ENCODE results near the gene KLHL30.

Gene KLHL30

DNA sequence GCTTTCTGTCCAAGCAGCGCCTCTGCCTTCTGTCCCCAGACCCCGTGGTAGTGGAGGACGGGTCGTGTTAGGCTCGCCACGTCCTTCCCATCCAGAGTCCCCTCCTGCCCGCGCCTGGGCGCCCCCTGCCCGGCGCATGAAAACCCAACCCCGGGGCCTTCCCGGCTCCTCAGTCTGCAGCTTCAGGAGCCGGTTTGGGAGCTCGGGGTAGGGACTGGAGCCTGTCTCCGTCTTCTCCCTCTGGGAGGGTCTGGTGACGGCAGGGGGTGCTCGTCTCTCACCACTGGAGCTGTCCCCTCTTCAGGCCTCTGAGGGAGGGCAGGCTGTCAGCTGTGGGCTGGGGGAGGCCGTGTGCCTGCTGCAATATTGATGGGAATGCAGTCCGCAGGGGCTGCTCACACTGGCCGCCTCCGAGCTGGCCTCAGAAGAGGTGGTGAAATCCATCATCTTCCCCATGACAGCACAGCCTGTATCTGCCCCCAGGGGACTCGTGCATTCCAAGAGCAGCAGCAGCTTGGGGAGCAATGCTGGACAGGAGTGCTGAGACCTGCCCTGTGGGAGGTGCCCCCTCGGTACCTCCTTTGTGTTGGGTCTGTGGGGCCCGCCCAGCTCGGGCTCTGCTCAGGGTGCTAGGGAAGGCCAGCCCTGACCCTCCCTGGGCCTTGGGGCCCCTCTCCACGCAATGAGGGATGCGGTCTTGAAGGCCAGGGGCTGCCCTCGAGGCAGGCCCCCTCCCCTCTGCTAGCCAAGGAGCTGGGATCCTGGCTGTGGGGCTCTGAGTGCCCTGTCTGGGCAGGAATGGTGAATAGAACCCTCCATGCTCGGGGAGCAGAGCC, 17.8 kb upstream of the KLHL30 start:
- DNase-seq (ENCODE audit: low spot score): no peak

DNA sequence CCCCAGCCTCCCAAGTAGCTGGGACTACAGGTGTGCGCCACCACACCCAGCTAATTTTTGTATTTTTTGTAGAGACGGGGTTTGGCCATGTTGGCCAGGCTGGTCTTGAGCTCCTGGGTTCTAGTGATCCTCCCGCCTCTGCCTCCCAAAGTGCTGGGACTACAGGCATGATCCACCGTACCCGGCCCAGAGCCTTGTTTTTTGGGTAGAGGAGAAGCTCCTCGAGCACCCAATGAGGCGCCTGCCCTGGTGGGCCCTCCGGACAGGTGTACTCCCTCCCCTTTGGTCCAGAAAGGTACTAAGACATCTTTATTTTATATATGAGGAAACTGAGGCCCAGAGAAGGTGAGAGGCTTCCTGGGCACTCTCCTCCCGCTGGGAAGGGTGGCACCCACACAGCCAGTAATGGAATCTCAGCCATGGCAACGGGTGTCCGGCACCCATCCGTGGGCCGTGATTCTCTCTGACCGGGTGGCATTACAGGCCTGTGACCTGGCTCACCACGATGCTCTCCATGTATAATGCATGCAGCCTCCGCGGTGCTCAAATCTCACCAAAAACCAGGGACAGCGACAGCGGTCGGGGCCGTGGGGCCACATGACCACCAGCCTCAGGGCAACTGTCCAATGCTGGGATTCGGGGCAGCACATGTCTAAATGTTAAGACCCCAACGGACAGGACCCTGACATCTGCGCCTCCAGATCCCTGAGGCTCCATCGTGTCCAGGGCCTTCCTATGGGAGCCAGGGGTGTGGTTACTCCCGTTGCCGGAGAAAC, 16.8 kb upstream of the KLHL30 start:
- DNase-seq (ENCODE audit: low spot score): no peak

DNA sequence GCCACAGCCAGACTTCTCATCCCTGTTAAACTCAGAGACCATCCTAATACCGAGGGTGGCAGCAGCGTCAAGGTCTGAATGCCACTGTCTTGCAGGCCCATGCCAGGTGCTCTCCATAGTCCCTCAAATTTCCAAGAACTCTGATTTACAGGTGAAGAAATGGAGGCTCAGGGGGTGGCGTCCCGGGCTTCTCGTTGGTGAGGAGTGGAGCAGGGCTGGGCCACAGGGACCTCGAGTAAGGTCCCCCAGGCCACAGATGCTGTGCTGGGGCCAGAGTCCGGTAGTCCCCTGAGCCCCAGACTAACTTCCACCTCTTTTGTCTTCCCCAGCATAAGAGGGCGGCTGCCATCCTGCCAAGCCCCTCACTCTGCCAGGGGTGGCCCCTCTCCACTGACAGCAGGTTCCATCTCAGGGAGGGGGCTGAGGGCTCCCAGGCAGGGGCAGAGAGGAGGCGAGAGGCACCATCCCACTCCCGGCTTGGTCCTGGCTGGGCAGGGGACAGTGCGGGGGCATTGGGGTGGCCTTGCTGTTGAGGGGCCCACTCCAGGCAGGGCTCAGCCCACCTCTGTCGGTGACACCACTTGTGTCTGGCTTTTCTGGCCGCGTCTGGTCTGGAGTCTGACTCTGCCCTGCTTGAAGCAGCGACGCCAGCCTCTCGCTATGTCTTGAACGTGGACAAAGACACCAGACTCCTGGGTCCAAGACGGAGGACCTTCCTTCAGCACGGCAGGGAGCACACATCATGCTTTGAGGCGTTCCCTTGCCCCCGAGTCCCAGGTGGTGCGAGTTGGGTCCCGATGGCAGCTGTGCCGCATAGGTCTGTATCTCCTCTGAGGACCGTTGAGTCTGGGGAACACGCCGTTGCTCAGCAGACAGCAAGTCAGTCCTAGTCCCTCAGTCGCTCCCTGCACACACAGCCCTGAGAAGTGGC, 15.9 kb upstream of the KLHL30 start:
- DNase-seq (ENCODE audit: low spot score): no peak

DNA sequence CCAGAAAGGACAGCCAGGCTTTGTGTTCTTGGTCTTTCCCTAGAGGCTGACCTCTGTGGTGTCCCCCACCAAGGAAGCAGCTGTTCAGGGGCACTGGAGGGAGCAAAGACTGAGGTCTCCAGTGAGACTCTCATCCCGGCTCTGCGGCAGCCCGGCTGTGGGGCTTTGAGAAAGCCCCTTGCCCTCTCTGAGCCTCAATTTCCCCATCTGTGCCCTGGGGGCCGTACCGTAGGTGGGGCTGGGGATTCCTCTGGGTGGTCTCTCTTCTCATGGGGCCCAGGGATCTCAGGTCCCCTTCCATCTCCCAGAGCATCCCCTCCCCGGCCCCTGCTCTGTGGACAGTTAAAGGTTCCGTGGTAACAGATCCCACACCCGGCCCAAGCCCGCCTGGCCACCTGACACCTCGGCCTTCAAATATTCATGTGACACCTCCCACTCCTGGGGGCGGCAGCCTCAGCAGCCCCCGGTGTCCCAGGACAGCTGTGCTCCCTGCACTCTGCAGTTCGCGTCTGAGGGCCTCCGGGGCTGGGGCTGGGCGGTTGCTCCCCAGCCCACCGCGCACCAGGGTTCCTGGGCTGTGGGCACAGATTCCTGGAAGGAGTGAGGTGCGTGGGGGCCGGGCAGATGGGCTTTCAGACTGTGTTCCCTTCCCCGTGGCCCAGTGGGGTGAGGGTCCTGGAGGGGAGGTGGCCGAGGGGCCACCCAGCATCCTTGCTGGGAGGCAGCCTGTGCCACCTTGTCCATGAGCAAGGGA, 15.1 kb upstream of the KLHL30 start:
- no peak for DNase-seq (ENCODE audit: low spot score)

DNA sequence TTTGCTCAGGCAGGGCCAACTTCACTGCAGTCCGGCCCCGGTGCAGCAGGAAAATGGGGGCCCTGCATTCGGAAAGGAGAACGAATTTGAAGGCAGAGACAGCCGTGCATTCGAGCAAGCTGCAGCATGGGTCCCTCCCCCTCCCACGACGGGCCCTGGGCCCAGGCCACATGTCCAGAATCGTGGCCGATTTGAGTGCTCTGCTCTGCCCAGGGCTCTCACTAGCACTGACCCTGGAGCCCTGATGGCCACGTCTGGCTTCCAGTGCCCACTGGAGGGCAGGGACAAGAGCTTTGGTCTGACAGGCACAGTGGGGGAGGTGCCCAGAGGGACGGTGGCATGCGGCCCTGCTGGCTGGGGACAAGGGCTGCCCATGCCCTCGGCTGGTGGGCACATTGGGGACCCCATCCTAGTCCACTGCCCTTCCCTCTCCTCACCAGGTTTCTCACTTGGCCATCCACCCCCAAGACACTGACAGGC, 14.4 kb upstream of the KLHL30 start:
- no peak for DNase-seq (ENCODE audit: low spot score)

DNA sequence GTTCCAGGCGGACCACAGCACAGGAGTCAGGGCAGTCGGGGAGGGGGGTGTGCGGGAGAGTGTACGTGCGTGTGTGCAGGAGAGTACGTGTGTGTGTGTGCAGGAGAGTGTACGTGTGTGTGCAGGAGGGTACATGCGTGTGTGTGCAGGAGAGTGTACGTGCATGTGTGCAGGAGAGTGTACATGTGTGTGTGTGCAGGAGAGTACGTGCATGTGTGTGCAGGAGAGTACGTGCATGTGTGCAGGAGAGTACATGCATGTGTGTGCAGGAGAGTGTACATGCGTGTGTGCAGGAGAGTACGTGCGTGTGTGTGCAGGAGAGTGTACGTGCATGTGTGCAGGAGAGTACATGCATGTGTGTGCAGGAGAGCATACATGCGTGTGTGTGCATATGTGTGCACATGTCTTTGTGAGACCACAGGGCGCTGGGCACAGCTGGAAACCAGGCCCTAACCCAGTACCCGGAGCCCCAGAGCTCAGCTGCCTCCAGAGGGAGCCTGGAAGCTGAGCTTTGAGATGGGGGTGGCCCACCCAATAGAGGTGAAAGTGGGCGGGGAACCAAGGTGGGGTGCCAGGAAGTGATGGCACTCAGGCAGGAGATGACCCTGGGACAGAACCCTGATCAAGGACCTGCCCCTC, 13.9 kb upstream of the KLHL30 start:
- no peak for DNase-seq (ENCODE audit: low spot score)

DNA sequence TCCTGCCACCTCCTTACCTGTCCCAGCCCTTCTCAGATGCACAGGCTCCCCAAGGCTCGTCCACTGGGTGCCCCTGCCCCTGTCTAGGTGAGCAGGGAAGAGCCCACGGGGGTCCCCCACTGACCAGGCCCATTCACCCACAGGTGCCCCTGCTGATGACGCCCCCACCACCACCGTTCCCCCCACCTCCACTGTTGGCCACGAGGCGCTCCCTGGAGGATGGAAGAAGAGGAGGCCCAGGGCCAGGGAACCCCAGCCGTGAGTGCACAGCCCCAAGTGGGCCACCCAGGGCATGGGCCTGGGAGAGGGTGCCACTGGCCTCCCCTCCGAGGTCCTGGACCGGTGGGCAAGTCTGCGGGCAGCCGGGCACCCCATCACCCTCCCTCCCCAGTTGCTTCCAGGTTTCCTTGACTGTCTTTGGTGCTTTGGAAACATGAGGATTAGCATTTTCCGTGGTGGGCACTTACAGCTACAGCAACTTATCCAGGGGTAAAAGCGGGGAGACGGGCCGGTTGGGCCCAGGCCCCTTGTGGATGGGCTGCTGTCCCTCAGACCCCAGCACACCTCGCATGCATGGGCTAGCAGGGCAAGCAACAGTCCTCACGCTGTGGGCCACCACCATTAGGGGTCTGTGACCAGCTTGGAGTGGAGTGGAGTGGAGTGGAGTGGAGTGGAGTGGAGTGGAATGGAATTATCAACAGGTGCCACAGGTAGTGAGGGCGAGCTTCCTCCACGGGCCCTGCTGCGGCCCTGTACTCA, 13.2 kb upstream of the KLHL30 start:
- no peak for DNase-seq (ENCODE audit: low spot score)

DNA sequence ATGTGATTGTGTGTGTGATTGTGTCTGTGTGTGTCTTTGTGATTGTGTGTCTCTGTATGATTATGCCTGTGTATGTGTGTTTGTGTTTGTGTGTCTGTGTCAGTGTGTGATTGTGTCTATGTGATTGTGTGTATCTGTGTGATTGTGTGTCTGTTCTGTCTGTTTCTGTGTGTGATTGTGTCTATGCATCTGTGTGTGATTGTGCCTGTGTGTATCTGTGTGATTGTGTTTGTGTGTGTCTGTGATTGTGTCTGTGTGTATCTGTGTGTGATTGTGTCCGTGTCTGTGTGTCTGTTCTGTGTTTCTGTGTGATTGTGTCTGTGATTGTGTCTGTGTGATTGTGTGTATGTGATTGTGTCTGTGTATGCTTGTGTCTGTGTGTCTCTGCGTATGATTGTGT, 12.1 kb upstream of the KLHL30 start:
- no peak for DNase-seq (ENCODE audit: low spot score)

DNA sequence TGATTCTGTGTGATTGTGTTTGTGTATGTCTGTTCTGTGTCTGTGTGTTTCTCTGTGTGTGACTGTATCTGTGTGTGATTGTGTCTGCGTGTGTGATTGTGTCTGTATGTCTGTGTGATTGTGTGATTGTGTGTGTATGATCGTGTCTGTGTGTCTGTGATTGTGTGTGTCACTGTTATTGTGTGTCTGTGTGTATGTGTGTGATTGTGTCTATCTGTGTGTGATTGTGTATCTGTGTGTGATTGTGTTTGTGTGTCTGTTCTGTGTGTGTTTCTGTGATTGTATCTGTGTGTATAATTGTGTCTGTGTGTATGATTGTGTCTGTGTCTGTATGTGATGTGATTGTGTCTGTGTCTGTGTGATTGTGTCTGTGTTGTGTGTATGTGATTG, 11.7 kb upstream of the KLHL30 start:
- no peak for DNase-seq (ENCODE audit: low spot score)

DNA sequence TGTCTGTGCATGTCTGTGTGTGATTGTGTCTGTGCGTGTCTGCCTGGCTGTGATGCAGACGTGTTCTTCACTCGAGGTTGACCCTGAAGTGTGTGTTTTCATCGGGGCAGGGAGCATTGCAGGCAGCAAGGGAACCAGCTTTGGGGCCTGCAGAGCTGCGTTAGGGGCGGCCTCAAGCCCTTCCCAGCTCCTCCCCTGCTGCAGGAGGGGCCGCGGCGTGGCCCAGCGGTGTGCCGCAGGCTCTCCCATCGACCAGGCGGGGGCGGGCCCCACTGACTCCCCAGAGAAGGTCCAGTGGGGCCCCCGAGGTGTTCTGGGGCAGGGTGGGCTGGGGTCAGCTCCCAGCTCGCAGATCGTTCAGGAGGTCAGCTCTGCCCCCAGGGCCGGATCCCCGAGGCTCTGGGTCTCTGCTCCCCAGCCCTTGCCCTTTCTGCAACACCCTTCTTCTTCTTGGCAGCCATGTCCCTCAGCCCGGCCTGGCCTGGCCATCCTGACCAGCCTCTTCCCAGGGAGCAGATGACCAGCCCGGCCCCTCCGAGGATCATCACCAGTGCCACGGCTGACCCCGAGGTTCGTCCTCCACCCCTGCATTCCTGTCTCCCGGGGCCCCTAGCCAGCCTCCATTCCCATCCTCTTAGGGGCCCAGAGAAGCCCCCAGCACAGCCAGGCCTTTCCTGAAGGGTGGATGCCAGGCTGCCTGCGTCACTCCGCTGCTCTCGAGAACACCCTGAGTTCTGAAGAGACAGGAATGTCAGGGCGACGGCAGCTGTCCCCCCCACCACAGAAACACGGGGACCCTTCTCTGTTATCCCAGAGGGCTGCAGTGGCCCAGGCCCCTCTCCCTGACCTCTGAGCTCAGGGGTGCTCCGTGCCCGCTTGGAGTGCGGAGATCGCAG, 11.1 kb upstream of the KLHL30 start:
- no peak for DNase-seq (ENCODE audit: low spot score)

DNA sequence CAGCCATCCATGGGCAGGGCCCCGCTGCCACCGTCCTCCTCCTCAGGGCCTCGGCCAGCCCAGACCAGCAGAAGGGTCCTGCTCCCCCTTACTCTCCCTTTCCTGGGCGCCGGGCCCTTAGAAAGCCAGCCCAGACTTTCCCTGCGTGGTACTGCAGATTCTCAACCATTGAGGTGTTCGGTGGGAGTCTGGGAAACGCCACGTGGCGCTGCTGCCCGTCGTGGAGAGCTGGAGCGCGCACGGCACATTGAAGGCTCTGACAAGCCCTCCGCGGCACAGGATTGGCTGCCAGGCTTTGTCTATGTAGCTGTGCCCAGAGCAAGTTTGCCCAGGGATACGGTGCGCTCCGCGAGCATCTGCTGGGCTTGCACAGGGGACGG, 10.4 kb upstream of the KLHL30 start:
- DNase-seq (ENCODE audit: low spot score): no peak

DNA sequence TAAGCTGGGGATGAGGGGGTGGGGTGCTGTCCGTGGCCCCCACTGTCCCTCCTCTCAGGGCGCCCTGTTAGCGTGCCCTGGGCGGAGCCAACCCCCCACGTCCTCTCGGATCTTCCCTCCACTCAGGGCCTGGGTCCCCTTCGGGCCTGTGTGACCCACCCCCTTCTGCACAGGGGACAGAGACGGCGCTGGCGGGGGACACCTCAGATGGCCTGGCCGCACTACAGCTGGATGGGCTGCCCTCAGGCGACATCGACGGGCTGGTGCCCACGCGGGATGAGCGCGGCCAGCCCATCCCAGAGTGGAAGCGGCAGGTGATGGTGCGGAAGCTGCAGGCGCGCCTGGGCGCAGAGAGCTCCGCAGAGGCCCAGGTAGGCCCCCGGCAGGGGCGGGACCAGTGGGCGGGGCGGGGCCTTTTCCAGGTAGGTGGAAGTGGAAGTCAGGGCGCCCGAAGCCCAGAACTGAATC, 9.9 kb upstream of the KLHL30 start:
- DNase-seq (ENCODE audit: low spot score): no peak

DNA sequence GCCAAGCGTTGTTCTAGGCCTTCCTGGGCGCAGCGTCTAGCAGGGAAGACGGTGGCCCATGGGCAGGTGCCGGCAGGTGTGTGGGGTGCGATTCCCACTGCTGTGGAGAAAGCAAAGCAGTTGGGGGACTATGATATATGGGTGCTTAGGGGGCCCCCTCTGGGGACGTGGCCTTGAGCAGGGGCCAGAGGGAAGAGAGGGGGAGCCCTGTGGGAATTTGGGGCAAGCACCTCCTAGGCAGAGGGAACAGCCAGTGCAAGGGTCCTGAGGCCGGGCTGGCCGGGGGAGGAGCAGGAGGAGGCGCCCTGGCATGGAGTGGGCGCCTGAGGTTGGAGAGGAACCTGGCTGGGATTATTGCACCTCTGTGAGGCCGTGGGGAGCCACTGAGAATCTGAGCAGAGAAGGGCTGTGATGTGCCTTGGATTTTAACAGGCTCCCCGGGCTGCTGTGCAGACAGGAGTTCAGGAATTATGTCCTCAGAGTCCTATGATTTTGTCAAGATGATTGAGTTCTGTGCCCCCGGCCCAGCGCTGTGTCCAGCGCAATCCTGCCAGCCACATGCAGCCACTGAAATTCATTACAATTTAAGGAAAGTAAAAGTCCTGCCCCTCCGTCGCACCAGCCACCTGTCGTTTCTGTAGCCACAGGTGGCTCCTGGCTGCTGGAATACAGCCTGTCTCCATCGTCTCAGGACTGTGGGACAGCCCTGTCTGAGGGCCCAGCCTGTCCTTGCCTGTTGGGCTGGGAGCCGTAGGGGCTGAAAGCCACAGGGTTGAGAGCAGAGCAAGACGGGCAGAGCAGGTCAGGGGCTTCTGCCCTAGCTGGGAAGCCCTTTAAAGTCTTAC, 9.1 kb upstream of the KLHL30 start:
- no peak for DNase-seq (ENCODE audit: low spot score)

DNA sequence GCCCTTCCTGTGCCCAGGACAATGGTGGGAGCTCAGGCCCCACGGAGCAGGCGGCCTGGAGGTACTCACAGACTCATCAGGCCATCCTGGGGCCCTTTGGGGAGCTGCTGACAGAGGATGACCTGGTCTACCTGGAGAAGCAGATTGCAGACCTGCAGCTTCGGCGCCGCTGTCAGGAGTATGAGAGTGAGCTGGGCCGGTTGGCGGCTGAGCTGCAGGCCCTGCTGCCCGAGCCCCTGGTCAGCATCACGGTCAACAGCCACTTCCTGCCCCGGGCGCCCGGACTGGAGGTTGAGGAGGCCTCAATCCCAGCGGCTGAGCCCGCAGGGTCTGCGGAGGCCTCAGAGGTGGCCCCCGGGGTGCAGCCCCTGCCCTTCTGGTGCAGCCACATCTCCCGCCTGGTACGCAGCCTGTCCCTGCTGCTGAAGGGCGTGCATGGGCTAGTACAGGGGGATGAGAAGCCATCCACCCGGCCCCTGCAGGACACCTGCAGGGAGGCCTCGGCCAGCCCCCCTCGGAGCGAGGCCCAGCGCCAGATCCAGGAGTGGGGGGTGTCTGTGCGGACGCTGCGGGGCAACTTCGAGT, 8.3 kb upstream of the KLHL30 start:
- DNase-seq (ENCODE audit: low spot score): no peak

DNA sequence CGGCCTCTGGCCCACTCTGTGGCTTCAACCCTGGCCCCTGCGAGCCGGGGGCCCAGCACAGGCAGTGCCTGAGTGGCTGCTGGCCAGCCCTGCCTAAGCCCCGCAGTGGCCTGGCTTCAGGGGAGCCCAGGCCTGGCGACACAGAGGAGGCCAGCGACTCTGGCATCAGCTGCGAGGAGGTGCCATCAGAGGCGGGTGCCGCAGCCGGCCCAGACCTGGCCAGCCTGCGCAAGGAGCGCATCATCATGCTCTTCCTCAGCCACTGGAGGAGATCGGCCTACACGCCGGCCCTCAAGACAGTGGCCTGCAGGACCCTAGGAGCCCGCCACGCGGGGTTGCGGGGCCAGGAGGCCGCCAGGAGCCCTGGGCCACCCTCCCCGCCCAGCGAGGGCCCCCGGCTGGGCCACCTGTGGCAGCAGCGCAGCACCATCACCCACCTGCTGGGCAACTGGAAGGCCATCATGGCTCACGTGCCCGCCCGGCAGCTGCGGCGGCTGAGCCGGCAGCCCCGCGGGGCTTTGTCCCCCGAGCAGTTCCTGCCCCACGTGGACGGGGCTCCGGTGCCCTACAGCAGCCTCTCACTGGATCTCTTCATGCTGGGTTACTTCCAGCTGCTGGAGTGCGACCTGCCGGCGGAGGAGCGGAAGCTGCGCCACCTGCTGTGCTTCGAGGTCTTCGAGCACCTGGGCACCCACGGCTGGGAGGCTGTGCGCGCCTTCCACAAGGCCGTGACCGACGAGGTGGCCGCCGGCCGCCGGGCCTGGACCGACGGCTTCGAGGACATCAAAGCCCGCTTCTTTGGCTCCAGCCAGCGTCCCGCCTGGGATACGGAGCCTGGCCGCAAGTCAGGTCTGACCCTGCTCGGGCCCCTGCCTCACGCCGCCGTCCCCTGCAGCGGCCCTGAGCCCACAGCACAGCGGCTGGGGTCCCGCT, 7.5 kb upstream of the KLHL30 start:
- no peak for DNase-seq (ENCODE audit: low spot score)

DNA sequence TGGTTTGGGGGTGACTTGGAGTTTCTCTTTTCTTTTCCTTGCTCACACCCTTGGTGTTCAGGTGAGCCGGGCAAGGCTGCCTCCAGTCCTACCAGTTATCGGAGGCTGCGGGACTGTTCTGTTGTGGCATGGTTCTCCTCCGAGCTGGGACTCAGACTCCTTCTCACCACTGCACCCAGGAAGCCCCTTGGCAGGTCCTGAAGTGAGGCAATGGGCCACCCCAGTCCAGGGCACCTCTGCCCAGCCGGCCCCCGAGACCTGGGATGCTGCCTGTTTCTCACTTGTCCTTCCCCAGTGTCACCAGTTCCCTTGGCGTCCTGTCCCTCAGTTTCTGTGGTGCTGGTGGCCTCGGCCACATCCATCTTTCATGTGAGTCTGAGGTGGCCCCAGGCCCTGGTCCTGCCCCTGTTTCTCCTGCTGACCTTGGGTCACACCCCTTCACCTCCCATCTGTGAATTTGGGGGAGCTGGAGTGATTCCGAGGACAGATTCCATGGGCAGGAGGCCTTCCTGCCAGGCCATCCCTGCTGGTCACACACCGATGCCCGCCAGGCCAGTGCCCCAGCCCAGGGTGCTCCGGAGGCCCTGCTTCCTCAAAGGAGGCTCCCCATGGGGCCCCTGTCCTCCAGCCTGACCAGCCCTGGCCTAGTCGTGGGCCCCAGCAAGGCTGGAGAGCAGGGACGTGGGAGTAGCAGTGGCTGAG, 6.6 kb upstream of the KLHL30 start:
- DNase-seq (ENCODE audit: low spot score): no peak
